Ovary (tissue), 3 donors: ENCODE measurements around the gene CELF4.

Experiments
- EP300 ChIP-seq: sonication (generic); formaldehyde crosslinking; IDR thresholded peaks from one replicate; pipeline ENCODE4 v1.6.1; 2017; ENCODE audit warnings: antibody characterized with exemption
- POLR2A ChIP-seq: fragments of 450-650 bp; IDR thresholded peaks from one replicate; pipeline ENCODE4 v1.6.1; 2017; ENCODE audit warnings: antibody characterized with exemption, mild to moderate bottlenecking, moderate library complexity
- TF ChIP-seq, protein P1 (sequence below), 3 donors: fragments of 450-650 bp in 2 of 3; fragments of 200-600 bp in 1 of 3; IDR thresholded peaks; one replicate each; pipeline versions ENCODE4 v1.5.1 to v1.8.0; 2016 to 2022; ENCODE audit warnings: antibody characterized with exemption in 3 of 3, mild to moderate bottlenecking in 1 of 3
- donor health status: DM: no; HTN: no; CAD: no.

DNA sequence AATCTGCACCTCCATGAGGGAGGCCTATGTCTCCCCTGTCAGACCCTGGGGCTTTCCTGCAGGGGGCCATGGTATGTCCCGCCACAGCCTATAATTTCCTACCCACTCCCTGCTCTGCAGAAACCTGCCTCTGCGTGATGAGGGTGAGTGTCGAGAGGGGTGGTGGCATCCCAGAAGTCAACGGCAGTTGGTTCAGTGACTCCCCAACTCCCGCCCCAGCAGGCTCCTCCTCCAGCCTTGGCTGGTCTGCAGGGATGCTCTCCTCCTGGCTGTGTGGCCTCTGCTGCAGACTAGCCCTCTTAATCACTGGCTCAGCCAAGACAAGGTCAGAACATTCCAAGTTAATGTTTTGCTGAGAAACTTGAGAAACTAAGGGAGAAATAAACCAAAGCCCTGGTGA is 13.3 kb downstream of the CELF4 start:
- TF ChIP-seq, protein P1, sequence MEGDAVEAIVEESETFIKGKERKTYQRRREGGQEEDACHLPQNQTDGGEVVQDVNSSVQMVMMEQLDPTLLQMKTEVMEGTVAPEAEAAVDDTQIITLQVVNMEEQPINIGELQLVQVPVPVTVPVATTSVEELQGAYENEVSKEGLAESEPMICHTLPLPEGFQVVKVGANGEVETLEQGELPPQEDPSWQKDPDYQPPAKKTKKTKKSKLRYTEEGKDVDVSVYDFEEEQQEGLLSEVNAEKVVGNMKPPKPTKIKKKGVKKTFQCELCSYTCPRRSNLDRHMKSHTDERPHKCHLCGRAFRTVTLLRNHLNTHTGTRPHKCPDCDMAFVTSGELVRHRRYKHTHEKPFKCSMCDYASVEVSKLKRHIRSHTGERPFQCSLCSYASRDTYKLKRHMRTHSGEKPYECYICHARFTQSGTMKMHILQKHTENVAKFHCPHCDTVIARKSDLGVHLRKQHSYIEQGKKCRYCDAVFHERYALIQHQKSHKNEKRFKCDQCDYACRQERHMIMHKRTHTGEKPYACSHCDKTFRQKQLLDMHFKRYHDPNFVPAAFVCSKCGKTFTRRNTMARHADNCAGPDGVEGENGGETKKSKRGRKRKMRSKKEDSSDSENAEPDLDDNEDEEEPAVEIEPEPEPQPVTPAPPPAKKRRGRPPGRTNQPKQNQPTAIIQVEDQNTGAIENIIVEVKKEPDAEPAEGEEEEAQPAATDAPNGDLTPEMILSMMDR (IDR thresholded peaks at IDR 0.05), result no peak
- TF ChIP-seq POLR2A (no peak), EP300 (no peak)
